Measurements from ENCODE around the gene PPP2R2C. TPM values are rescaled to one million over a fixed set of nuclear protein-coding genes. Genes with fewer than 3 reads are reported as not detected.

PPP2R2C gene
- under 1 TPM in 1 of 5 donors, not detected in 4; 0.20 TPM for total RNA-seq
- not detected for total RNA-seq (2013)
- total RNA-seq = 0 to 0.12 (median 0) reads per million in 29 experiments

DNA sequence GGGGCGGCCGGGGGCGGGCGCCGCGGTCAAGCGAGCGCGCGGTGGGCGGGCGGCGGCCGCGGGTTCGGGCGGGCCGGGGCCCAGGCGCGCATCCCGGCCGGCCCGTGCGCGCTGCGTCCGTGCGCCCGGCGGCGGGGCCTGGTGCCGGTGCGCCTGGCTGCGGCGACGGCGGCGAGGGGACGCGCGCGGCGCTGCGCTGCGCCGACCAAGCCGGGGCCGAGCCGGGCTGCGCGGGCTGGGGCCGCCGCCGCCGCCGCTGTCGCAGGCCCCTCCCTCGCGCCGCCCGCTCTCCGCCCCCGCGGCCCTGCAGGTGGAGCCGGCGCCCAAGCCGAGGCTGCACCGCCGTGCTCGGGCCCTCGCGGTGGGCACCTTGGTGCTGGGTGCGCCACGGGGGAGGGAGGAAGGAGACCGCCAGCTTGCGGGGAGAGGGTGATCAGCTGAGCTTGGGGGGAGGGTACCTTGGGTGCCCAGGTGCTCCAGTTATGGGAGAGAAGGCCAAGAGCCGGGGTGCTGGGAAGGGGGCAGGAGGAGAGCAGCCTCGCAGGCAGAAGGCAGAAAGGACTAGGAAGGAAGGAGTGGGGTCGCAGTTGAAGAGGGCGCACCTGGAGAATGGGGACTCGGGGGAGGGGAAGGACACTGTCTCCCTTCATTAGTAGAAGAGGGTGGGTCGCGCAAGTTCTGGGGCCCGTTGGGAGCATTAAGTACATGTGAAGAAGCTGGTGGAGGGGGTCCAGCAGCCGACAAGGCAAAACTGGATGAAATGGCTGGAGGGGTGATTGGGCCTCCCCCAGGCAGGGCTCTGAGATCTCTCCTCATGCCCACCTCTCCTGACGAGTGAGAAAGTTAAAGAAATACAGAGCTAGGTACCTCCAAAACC, at the start of gene PPP2R2C:
Gene PPP2R2C, minus strand, starts transcription at position 228 of the 877 bp plus-strand sequence. CDS start 385 bp downstream, outside the sequence.
- no peaks in the 10 kb centered on the region for H3K9me3 ChIP-seq
- ChIA-PET POLR2A (no interaction called here), CTCF (interaction anchor here in 1 of 2 donors (0.5 kb wide), 1 partner anchor 26 kb away, joined by 3 read pairs; no protein-coding TSS in a partner anchor)
- peak within 1 kb of the TSS in 1 of 3 donors; percentile 48 for H3K4me3 Mint-ChIP-seq
- H3K4me3 ChIP-seq (ENCODE audit: control insufficient read depth in 1 of 2, extremely low read depth in 1 of 2, low read length in 1 of 2) = no peak within 1 kb of the TSS
- peaks cover 13 to 69% of the 10 kb centered on the region in 2 experiments for H3K27me3 ChIP-seq (replicated peaks in 1 of 2; ENCODE audit: control insufficient read depth in 2 of 2, extremely low read depth in 1 of 2, insufficient read depth in 2 of 2, low read length in 1 of 2)
- H3K9me3 Mint-ChIP-seq = no peaks in the 10 kb centered on the region
- H3K36me3 Mint-ChIP-seq = no peaks in the 10 kb centered on the region
- H3K27ac Mint-ChIP-seq = no peak within 1 kb of the TSS
- H3K27ac ChIP-seq (ENCODE audit: low read length) = no peak within 1 kb of the TSS
- no peak for DNase-seq
- 2% methylated on average over 77 of the region's 86 CpGs for WGBS (ENCODE audit: insufficient coverage)
- ATAC-seq (replicated peaks in 1 of 4) = peak in 1 of 4 experiments; percentile 32
- peaks cover 0 to 10% (median 8%) of the 10 kb centered on the region in 3 donors for H3K4me1 Mint-ChIP-seq
- peaks cover 0 to 9% of the 10 kb centered on the region in 2 experiments for H3K4me1 ChIP-seq (ENCODE audit: control insufficient read depth in 1 of 2, extremely low read depth in 1 of 2, insufficient read depth in 2 of 2, low read length in 2 of 2)
- peaks cover 51 to 70% of the 10 kb centered on the region in 2 donors for H3K27me3 Mint-ChIP-seq
- no peaks in the 10 kb centered on the region for H3K36me3 ChIP-seq (ENCODE audit: control insufficient read depth in 2 of 2, extremely low read depth in 1 of 2, insufficient read depth in 1 of 2, low read length in 1 of 2)

- ATAC-seq (replicated peaks in 1 of 4) = no peak
Observed at GRCh38 chr4:6520978-6521377, 48.6 kb upstream of the PPP2R2C start.

GRCh38 chr4:6520051-6520636, 47.7 kb upstream of the PPP2R2C start:
- Mint-ChIP-seq H3K27ac (no peak overlapping the region), H3K4me3 (no peak overlapping the region), H3K4me1 (no peaks in the 10 kb centered on the region), H3K36me3 (no peaks in the 10 kb centered on the region), H3K9me3 (no peaks in the 10 kb centered on the region), H3K27me3 (peaks cover 6 to 11% of the 10 kb centered on the region in 2 donors)
- DNase-seq = no peak
- ChIA-PET CTCF (no interaction called here), POLR2A (no interaction called here)
- Histone ChIP-seq H3K27me3 (replicated peaks in 1 of 2; ENCODE audit: control insufficient read depth in 2 of 2, extremely low read depth in 1 of 2, insufficient read depth in 2 of 2, low read length in 1 of 2) (peaks cover 0 to 22% of the 10 kb centered on the region in 2 experiments), H3K9me3 (no peaks in the 10 kb centered on the region), H3K36me3 (ENCODE audit: control insufficient read depth in 2 of 2, extremely low read depth in 1 of 2, insufficient read depth in 1 of 2, low read length in 1 of 2) (no peaks in the 10 kb centered on the region), H3K4me1 (ENCODE audit: control insufficient read depth in 1 of 2, extremely low read depth in 1 of 2, insufficient read depth in 2 of 2, low read length in 2 of 2) (no peaks in the 10 kb centered on the region), H3K27ac (ENCODE audit: low read length) (no peak overlapping the region), H3K4me3 (ENCODE audit: control insufficient read depth in 1 of 2, extremely low read depth in 1 of 2, low read length in 1 of 2) (no peak overlapping the region)
- WGBS (ENCODE audit: insufficient coverage) = 57% methylated on average over 9 of the region's 11 CpGs
- no peak for ATAC-seq (replicated peaks in 1 of 4)

More at GRCh38 chr4:6520978-6521377, 48.6 kb upstream of the PPP2R2C start:
- H3K27me3 ChIP-seq (replicated peaks in 1 of 2; ENCODE audit: control insufficient read depth in 2 of 2, extremely low read depth in 1 of 2, insufficient read depth in 2 of 2, low read length in 1 of 2) = peaks cover 0 to 22% of the 10 kb centered on the region in 2 experiments
- H3K4me3 Mint-ChIP-seq = no peak overlapping the region
- no peak for DNase-seq
- H3K27ac Mint-ChIP-seq = no peak overlapping the region
- H3K36me3 ChIP-seq (ENCODE audit: control insufficient read depth in 2 of 2, extremely low read depth in 1 of 2, insufficient read depth in 1 of 2, low read length in 1 of 2) = no peaks in the 10 kb centered on the region
- H3K27me3 Mint-ChIP-seq = peaks cover 6 to 11% of the 10 kb centered on the region in 2 donors
- H3K4me1 Mint-ChIP-seq = no peaks in the 10 kb centered on the region
- 92% methylated on average over 3 of the region's 6 CpGs for WGBS (ENCODE audit: insufficient coverage)
- no peaks in the 10 kb centered on the region for H3K4me1 ChIP-seq (ENCODE audit: control insufficient read depth in 1 of 2, extremely low read depth in 1 of 2, insufficient read depth in 2 of 2, low read length in 2 of 2)
- H3K9me3 Mint-ChIP-seq = no peaks in the 10 kb centered on the region
- H3K9me3 ChIP-seq = no peaks in the 10 kb centered on the region
- POLR2A ChIA-PET = no interaction called here
- no peak overlapping the region for H3K4me3 ChIP-seq (ENCODE audit: control insufficient read depth in 1 of 2, extremely low read depth in 1 of 2, low read length in 1 of 2)
- CTCF ChIA-PET = no interaction called here
- H3K36me3 Mint-ChIP-seq = no peaks in the 10 kb centered on the region
- H3K27ac ChIP-seq (ENCODE audit: low read length) = no peak overlapping the region

GRCh38 chr4:6517171-6517570, 44.8 kb upstream of the PPP2R2C start:
- Histone ChIP-seq H3K36me3 (ENCODE audit: control insufficient read depth in 2 of 2, extremely low read depth in 1 of 2, insufficient read depth in 1 of 2, low read length in 1 of 2) (no peaks in the 10 kb centered on the region), H3K4me1 (ENCODE audit: control insufficient read depth in 1 of 2, extremely low read depth in 1 of 2, insufficient read depth in 2 of 2, low read length in 2 of 2) (no peaks in the 10 kb centered on the region), H3K27me3 (replicated peaks in 1 of 2; ENCODE audit: control insufficient read depth in 2 of 2, extremely low read depth in 1 of 2, insufficient read depth in 2 of 2, low read length in 1 of 2) (peaks cover 0 to 16% of the 10 kb centered on the region in 2 experiments), H3K9me3 (no peaks in the 10 kb centered on the region), H3K27ac (ENCODE audit: low read length) (no peak overlapping the region), H3K4me3 (ENCODE audit: control insufficient read depth in 1 of 2, extremely low read depth in 1 of 2, low read length in 1 of 2) (no peak overlapping the region)
- ChIA-PET POLR2A (no interaction called here), CTCF (no interaction called here)
- ATAC-seq (replicated peaks in 1 of 4) = no peak
- Mint-ChIP-seq H3K4me1 (no peaks in the 10 kb centered on the region), H3K36me3 (no peaks in the 10 kb centered on the region), H3K27me3 (peaks cover 6 to 14% of the 10 kb centered on the region in 2 donors), H3K9me3 (peaks cover 0 to 4% (median 0%) of the 10 kb centered on the region in 3 donors), H3K27ac (no peak overlapping the region), H3K4me3 (no peak overlapping the region)
- 100% methylated on average over 1 of the region's 2 CpGs for WGBS (ENCODE audit: insufficient coverage)
- no peak for DNase-seq

DNA sequence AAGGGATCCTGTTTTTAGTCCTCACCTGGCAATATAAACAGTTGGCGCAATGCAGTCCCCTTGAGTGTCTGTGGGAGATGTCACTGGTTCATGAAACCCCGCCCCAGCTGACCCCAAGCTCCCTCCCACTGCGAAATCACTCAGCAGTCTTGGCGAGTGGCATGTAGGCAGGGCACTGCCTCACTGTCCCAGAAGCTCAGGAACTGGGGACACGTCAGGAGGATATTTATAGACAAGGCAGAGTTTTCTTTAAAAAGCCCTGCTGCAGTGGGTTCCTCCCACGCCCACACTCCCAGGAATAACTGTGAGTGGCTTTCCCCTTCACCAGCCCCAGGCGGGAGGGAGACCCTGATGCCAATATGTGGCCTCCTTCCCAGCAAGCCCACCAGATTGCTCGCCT, 44.3 kb upstream of the PPP2R2C start:
- H3K4me3 ChIP-seq (ENCODE audit: control insufficient read depth in 1 of 2, extremely low read depth in 1 of 2, low read length in 1 of 2) = no peak overlapping the region
- ChIA-PET POLR2A (no interaction called here), CTCF (no interaction called here)
- no peak for DNase-seq
- H3K36me3 ChIP-seq (ENCODE audit: control insufficient read depth in 2 of 2, extremely low read depth in 1 of 2, insufficient read depth in 1 of 2, low read length in 1 of 2) = no peaks in the 10 kb centered on the region
- no peak for ATAC-seq (replicated peaks in 1 of 4)
- Mint-ChIP-seq H3K4me1 (no peaks in the 10 kb centered on the region), H3K4me3 (no peak overlapping the region), H3K27ac (no peak overlapping the region), H3K9me3 (peaks cover 0 to 4% (median 0%) of the 10 kb centered on the region in 3 donors), H3K27me3 (peaks cover 6 to 14% of the 10 kb centered on the region in 2 donors), H3K36me3 (no peaks in the 10 kb centered on the region)
- H3K27me3 ChIP-seq (replicated peaks in 1 of 2; ENCODE audit: control insufficient read depth in 2 of 2, extremely low read depth in 1 of 2, insufficient read depth in 2 of 2, low read length in 1 of 2) = peaks cover 0 to 12% of the 10 kb centered on the region in 2 experiments
- no peaks in the 10 kb centered on the region for H3K9me3 ChIP-seq
- H3K4me1 ChIP-seq (ENCODE audit: control insufficient read depth in 1 of 2, extremely low read depth in 1 of 2, insufficient read depth in 2 of 2, low read length in 2 of 2) = no peaks in the 10 kb centered on the region
- H3K27ac ChIP-seq (ENCODE audit: low read length) = no peak overlapping the region
- WGBS (ENCODE audit: insufficient coverage) = no CpG with 5 or more reads among the region's 8 CpGs

DNA sequence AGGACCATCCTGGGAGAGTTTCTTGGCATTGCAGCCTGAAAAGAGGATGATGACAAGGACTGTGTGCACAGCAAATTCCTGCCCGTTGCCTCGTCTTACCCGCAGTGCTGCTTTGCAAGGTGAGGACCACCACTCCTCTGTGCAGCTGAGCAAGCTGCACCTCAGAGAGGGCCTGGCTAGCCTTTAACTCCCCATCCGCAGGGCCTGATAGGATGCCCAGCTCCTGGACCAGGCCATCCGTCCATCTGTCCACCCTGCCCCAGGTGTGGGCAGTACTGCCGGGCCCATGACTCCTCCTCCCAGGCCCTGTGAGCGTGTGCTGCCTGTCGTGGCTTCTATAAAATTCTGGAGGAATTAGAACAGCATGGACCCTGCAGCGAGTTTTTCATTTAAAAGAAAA, 43.9 kb upstream of the PPP2R2C start:
- no peaks in the 10 kb centered on the region for H3K4me1 ChIP-seq (ENCODE audit: control insufficient read depth in 1 of 2, extremely low read depth in 1 of 2, insufficient read depth in 2 of 2, low read length in 2 of 2)
- no peak overlapping the region for H3K4me3 Mint-ChIP-seq
- ChIA-PET POLR2A (no interaction called here), CTCF (no interaction called here)
- H3K27me3 ChIP-seq (replicated peaks in 1 of 2; ENCODE audit: control insufficient read depth in 2 of 2, extremely low read depth in 1 of 2, insufficient read depth in 2 of 2, low read length in 1 of 2) = peaks cover 0 to 9% of the 10 kb centered on the region in 2 experiments
- H3K9me3 ChIP-seq = no peaks in the 10 kb centered on the region
- H3K9me3 Mint-ChIP-seq = peaks cover 0 to 4% (median 0%) of the 10 kb centered on the region in 3 donors
- H3K4me3 ChIP-seq (ENCODE audit: control insufficient read depth in 1 of 2, extremely low read depth in 1 of 2, low read length in 1 of 2) = no peak overlapping the region
- no peak overlapping the region for H3K27ac ChIP-seq (ENCODE audit: low read length)
- no peaks in the 10 kb centered on the region for H3K36me3 ChIP-seq (ENCODE audit: control insufficient read depth in 2 of 2, extremely low read depth in 1 of 2, insufficient read depth in 1 of 2, low read length in 1 of 2)
- ATAC-seq (replicated peaks in 1 of 4) = no peak
- whole genome bisulfite sequencing (ENCODE audit: insufficient coverage) = 90% methylated on average over 6 of the region's 9 CpGs
- peaks cover 6 to 14% of the 10 kb centered on the region in 2 donors for H3K27me3 Mint-ChIP-seq
- DNase-seq = no peak
- no peaks in the 10 kb centered on the region for H3K4me1 Mint-ChIP-seq
- H3K36me3 Mint-ChIP-seq = no peaks in the 10 kb centered on the region
- H3K27ac Mint-ChIP-seq = no peak overlapping the region
